SH-SY5Y (cell line): ENCODE measurements around the gene MREG.

Source experiments
- GATA2 ChIP-seq: IDR thresholded peaks from 2 replicates; pipeline ENCODE4 v1.6.1; 2011; ENCODE audit warnings: mild to moderate bottlenecking, low read depth, low read length
- GATA3 ChIP-seq: IDR thresholded peaks from 2 replicates; pipeline ENCODE4 v1.6.1; 2011; ENCODE audit warnings: low read depth, mild to moderate bottlenecking, low read length, moderate library complexity

The MREG gene

GRCh38 chr2:215910180-215910579, 103.2 kb downstream of the MREG start:
- no peak for TF ChIP-seq GATA2
- TF ChIP-seq GATA3 = no peak

DNA sequence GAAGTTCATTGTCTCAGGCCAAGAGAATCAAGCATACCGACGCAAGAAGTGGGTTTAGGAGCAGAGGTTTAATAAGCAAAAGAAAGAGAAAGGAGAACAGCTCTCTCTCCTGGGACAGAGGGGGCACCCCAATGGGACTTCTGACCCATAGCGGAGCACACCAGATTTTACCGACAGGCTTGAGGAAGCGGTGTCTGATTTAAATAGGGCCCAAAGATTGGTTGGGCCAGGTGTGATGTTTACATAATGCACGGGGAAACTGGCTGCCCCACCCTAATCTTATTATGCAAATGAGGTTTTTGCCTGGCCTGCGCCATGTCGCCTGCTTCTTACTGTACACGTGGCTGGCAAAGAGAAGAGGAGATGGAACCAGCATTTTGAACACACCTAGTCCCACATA, 106.2 kb downstream of the MREG start:
- TF ChIP-seq GATA3 = no peak
- no peak for TF ChIP-seq GATA2

- TF ChIP-seq GATA3 (no peak), GATA2 (no peak)
These were observed 106.9 kb downstream of the MREG start for GRCh38 chr2:215906458-215906857.

DNA sequence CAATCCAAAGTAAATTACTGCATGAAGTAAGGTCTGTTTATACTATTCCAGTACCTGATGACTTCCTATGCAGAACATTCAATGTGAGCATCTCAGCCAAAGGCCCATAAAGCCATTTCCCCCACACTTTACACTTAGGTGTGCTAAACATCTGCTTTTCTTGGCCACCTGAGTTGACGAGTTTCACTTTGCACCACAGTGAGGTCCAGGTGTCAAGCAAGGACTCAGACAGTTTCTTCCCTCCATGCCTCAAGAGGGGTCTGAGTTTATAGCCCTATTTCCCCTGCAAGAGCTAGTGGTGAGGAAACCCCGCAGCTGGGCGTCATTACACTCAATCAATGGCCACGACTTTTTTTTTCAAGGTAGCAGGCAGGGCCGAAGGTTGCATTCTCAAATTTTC, 107.7 kb downstream of the MREG start:
- no peak for TF ChIP-seq GATA3
- no peak for TF ChIP-seq GATA2

DNA sequence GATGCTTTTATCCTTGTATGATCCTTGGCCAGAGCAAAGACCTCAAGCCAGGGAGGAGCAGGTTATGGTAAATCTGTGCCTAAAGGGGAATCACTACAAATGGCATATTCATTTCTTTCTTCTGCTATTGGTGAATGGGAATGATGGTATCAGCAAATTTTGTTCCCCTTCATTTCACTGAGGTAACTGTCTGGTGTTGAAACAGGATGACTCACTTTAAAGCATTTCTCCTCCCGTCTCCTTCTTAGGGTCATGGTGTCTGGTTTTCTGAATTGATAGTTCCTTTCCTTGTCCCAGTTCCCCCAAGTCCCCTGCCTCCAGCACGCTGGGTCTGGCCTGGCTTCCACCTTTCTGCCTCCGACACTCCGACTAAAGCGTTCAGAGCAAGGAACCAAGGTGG, 109.2 kb downstream of the MREG start:
- TF ChIP-seq GATA2 (no peak), GATA3 (no peak)

GRCh38 chr2:215903203-215903602, 110.1 kb downstream of the MREG start:
- TF ChIP-seq GATA3 (no peak), GATA2 (no peak)

DNA sequence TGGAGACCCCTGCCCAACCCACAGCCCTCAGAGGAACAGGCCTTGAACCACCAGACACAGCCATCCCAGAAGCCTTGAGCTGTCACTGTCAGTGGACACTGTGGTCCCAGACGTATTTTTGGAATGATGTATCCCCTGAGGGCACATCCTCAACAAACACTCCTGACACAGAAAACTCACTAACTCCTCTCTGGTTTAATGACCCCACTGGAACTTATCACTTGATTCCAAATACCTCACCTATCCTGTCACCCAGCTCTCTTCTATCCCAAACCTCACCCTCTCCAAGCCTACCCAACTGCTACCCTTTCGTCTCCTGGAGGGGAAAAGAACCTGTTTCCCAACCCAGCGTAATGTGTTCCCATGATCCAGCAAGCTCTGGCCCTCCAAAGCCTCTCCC, 111.6 kb downstream of the MREG start:
- TF ChIP-seq GATA3 = no peak
- TF ChIP-seq GATA2 = no peak

GRCh38 chr2:215900843-215901242, 112.5 kb downstream of the MREG start:
- TF ChIP-seq GATA3 (no peak), GATA2 (no peak)

- TF ChIP-seq GATA3 = no peak
- no peak for TF ChIP-seq GATA2
These were observed 113.1 kb downstream of the MREG start for GRCh38 chr2:215900203-215900611.

DNA sequence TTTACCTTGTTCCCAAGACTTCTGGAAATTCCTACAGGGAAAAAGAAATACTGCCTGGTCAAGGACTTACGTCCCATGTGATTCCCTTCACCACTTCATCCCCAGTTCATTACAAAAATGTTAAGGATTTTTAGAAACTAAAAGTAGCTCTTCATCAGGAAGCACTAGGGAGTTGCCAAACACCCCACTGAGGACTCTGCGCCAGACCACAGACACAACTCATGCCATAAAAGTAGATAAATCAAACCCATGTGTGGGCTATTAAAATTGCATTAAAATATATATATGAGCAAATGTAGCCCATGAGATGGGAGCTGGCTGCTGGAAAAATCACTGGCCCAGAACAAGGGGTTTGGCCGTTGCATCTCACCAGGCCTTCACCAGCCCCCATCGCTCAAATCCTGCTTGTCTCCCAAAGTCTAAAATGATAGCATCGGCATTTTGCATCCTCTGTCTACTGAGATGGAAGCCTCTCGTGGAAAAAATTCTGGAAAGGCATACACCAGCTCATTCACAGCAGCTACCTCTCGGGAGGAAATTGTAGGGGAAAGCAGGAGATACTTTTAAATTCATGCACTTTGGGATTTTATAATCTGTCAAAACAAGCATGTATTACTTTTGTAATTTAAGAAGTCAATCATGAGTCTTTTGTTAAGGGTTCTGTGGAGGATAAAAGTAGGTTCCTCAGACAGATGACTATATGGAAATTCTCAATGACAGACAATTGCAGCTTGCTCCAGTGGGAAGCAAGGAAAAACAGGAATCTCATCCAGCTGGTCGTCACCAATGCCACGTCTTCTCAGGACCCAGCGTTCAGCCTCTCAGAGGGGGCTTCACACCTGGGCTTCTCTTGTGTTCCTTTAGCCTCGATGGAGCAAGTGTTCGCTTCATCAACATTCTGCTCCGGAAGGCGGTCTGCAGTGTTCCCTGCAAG, 113.9 kb downstream of the MREG start:
- no peak for TF ChIP-seq GATA3
- no peak for TF ChIP-seq GATA2

DNA sequence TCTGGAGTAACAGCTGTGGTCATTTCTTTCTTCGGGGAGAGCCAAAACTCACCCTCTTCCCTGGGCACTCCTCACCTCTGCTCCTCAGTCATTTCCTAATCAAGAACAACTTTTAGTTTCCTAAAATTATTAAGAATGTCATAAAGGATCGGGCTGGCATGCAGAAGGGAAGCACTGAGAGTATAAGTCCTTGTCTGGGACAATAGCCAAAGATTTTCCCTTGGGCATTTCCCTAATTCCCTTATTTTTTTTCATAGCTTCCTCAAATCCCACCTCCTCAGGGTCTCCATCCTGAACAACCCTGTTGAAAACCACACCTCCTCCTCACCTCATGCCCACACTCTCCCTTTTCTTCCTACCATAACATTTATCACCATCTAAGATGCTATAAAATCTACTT, 115.0 kb downstream of the MREG start:
- TF ChIP-seq GATA2 (no peak), GATA3 (no peak)

DNA sequence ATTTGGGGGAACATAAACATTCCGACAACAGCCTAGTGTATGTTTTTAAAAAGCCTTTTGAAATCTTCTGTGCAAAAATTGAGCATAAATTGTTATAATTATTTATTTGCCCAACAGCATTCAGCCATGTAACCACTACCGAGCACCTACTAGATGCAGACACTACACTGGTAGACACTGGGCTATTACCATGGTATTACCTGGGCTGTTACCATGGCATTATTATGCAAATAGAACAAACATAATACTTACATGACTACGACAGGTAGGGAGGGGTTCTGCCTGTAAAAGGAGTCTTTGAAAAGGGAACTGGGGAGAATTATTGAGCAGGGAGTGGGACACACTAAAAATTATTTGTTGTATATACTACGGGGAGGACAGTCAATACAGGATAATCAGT, 116.4 kb downstream of the MREG start:
- no peak for TF ChIP-seq GATA2
- TF ChIP-seq GATA3 = no peak

- TF ChIP-seq GATA3 (no peak), GATA2 (no peak)
These were observed 118.0 kb downstream of the MREG start for GRCh38 chr2:215895330-215895729.
